ENCODE results near the gene CUBN. TPM values are rescaled to one million over a fixed set of nuclear protein-coding genes. Genes with fewer than 3 reads are reported as not detected.

The CUBN gene
- total RNA-seq, 1 donor from 2014 or later = 1.5 TPM

GRCh38 chr10:16966991-16967865 lies 162.4 kb downstream of the CUBN start:
- no peak for TF ChIP-seq CTCF (IDR thresholded peaks at IDR 0.05; ENCODE audit: unreplicated experiment)
- no peaks in the 10 kb centered on the region for H3K9me3 Mint-ChIP-seq (ENCODE audit: low read depth)
- peaks cover 3% of the 10 kb centered on the region for H3K27me3 Mint-ChIP-seq
- peaks cover 5% of the 10 kb centered on the region for H3K4me1 Mint-ChIP-seq (ENCODE audit: low read depth)
- H3K27ac Mint-ChIP-seq = no peak overlapping the region
- H3K4me3 Mint-ChIP-seq (ENCODE audit: low read depth) = no peak overlapping the region
- H3K36me3 Mint-ChIP-seq (ENCODE audit: insufficient read depth) = no peaks in the 10 kb centered on the region
- no peak for DNase-seq (ENCODE audit: low spot score, unreplicated experiment)

GRCh38 chr10:16965740-16966447 lies 163.7 kb downstream of the CUBN start:
- no peak overlapping the region for H3K27ac Mint-ChIP-seq
- no peaks in the 10 kb centered on the region for H3K36me3 Mint-ChIP-seq (ENCODE audit: insufficient read depth)
- no peak overlapping the region for H3K4me3 Mint-ChIP-seq (ENCODE audit: low read depth)
- TF ChIP-seq CTCF (IDR thresholded peaks at IDR 0.05; ENCODE audit: unreplicated experiment) = no peak
- DNase-seq (ENCODE audit: low spot score, unreplicated experiment) = no peak
- H3K4me1 Mint-ChIP-seq (ENCODE audit: low read depth) = peaks cover 5% of the 10 kb centered on the region
- H3K27me3 Mint-ChIP-seq = peaks cover 3% of the 10 kb centered on the region
- no peaks in the 10 kb centered on the region for H3K9me3 Mint-ChIP-seq (ENCODE audit: low read depth)

- peaks cover 3% of the 10 kb centered on the region for H3K27me3 Mint-ChIP-seq
- no peaks in the 10 kb centered on the region for H3K9me3 Mint-ChIP-seq (ENCODE audit: low read depth)
- H3K4me1 Mint-ChIP-seq (ENCODE audit: low read depth) = peaks cover 5% of the 10 kb centered on the region
These were observed 164.3 kb downstream of the CUBN start for GRCh38 chr10:16965344-16965616.

GRCh38 chr10:16964576-16965343 lies 164.9 kb downstream of the CUBN start:
- TF ChIP-seq CTCF (IDR thresholded peaks at IDR 0.05; ENCODE audit: unreplicated experiment) = no peak
- Mint-ChIP-seq H3K27ac (no peak overlapping the region), H3K9me3 (ENCODE audit: low read depth) (no peaks in the 10 kb centered on the region), H3K36me3 (ENCODE audit: insufficient read depth) (no peaks in the 10 kb centered on the region), H3K4me1 (ENCODE audit: low read depth) (peaks cover 5% of the 10 kb centered on the region), H3K4me3 (ENCODE audit: low read depth) (no peak overlapping the region), H3K27me3 (peaks cover 3% of the 10 kb centered on the region)
- no peak for DNase-seq (ENCODE audit: low spot score, unreplicated experiment)

More at GRCh38 chr10:16965344-16965616, 164.3 kb downstream of the CUBN start:
- Mint-ChIP-seq H3K4me3 (ENCODE audit: low read depth) (no peak overlapping the region), H3K27ac (no peak overlapping the region), H3K36me3 (ENCODE audit: insufficient read depth) (no peaks in the 10 kb centered on the region)
- no peak for DNase-seq (ENCODE audit: low spot score, unreplicated experiment)
- no peak for TF ChIP-seq CTCF (IDR thresholded peaks at IDR 0.05; ENCODE audit: unreplicated experiment)

GRCh38 chr10:16960551-16960950 lies 169.1 kb downstream of the CUBN start:
- Mint-ChIP-seq H3K4me3 (ENCODE audit: low read depth) (no peak overlapping the region), H3K36me3 (ENCODE audit: insufficient read depth) (no peaks in the 10 kb centered on the region), H3K9me3 (ENCODE audit: low read depth) (no peaks in the 10 kb centered on the region), H3K4me1 (ENCODE audit: low read depth) (no peaks in the 10 kb centered on the region), H3K27ac (no peak overlapping the region), H3K27me3 (no peaks in the 10 kb centered on the region)
- TF ChIP-seq CTCF (IDR thresholded peaks at IDR 0.05; ENCODE audit: unreplicated experiment) = no peak
- no peak for DNase-seq (ENCODE audit: low spot score, unreplicated experiment)
